Spinal cord (tissue), 10 donors: ENCODE measurements around the gene ZP2. TPM values are rescaled to one million over a fixed set of nuclear protein-coding genes. Genes with fewer than 3 reads are reported as not detected.

Experiments
- DNase-seq, 6 donors: peaks; one replicate each; pipeline versions ENCODE4 v3.0.0 to v3.0.0-alpha.2; 2013 to 2015; ENCODE audit warnings: low spot score in 6 of 6, low read depth in 4 of 6
- H3K27ac ChIP-seq: one replicate; pipeline ENCODE4 v1.5.1; 2013; ENCODE audit warnings: low read depth, low read length, control low read depth
- H3K27me3 ChIP-seq: one replicate; pipeline ENCODE4 v1.6.1; 2013; ENCODE audit warnings: low read length; ENCODE audit not compliant: control insufficient read depth, insufficient read depth
- H3K36me3 ChIP-seq: one replicate; pipeline ENCODE4 v1.6.1; 2013; ENCODE audit warnings: low read length; ENCODE audit not compliant: control insufficient read depth, insufficient read depth
- H3K4me1 ChIP-seq: one replicate; pipeline ENCODE4 v1.6.1; 2013; ENCODE audit warnings: low read length; ENCODE audit not compliant: control insufficient read depth, insufficient read depth
- H3K4me3 ChIP-seq: one replicate; pipeline ENCODE4 v1.5.1; 2013; ENCODE audit warnings: low read depth, low read length, control low read depth
- H3K9me3 ChIP-seq: one replicate; pipeline ENCODE4 v1.6.1; 2013; ENCODE audit warnings: low read length; ENCODE audit not compliant: control insufficient read depth, insufficient read depth
- WGBS: methylation state at CpG from one replicate; pipeline ENCODE4 v1.1.5; 2013; ENCODE audit warnings: missing lambda C conversion rate; ENCODE audit not compliant: insufficient coverage; 5-methylcytosine and 5-hydroxymethylcytosine counted together
- polyA plus RNA-seq, 2 donors: library from polyadenylated mRNA; unstranded; fragments of 120-200 nt; gene quantifications; one replicate each; pipeline ENCODE4 v1.2.1, GENCODE V29; 2013; ENCODE audit not compliant: insufficient read length in 2 of 2
- total RNA-seq, 2 donors: library from RNA; depleted of rRNA in 1 of 2; stranded (reverse); fragments of 120-200 nt in 1 of 2; fragments of >200 nt in 1 of 2; gene quantifications; one replicate each; pipeline versions ENCODE4 v1.2.3 to v1.2.4, GENCODE V29; 2013 to 2014
- donor health status: healthy.

Gene ZP2
- total and polyA plus RNA-seq, 4 donors = 0.17 to 0.20 TPM; not detected in 2

- Histone ChIP-seq H3K4me1 (no peaks in the 10 kb centered on the region), H3K27me3 (no peaks in the 10 kb centered on the region), H3K4me3 (no peak overlapping the region), H3K27ac (no peak overlapping the region), H3K36me3 (no peaks in the 10 kb centered on the region), H3K9me3 (no peaks in the 10 kb centered on the region)
- DNase-seq = no peak
- WGBS = 66% methylated on average over 2 of the region's 5 CpGs
These were observed 25.5 kb upstream of the ZP2 start for GRCh38 chr16:21236831-21237230.

GRCh38 chr16:21235199-21235585, 23.8 kb upstream of the ZP2 start:
- no peak for DNase-seq
- Histone ChIP-seq H3K4me3 (no peak overlapping the region), H3K4me1 (no peaks in the 10 kb centered on the region), H3K27me3 (no peaks in the 10 kb centered on the region), H3K36me3 (no peaks in the 10 kb centered on the region), H3K27ac (no peak overlapping the region), H3K9me3 (no peaks in the 10 kb centered on the region)
- WGBS = 94% methylated on average over 3 of the region's 3 CpGs

- no peaks in the 10 kb centered on the region for H3K4me1 ChIP-seq
- no peak within 1 kb of the TSS for H3K27ac ChIP-seq
- H3K4me3 ChIP-seq = no peak within 1 kb of the TSS
- no peaks in the 10 kb centered on the region for H3K9me3 ChIP-seq
- 90% methylated on average over 8 of the region's 11 CpGs for WGBS
- no peaks in the 10 kb centered on the region for H3K27me3 ChIP-seq
- no peak for DNase-seq
- no peaks in the 10 kb centered on the region for H3K36me3 ChIP-seq
These were observed 22.3 kb upstream of the ZP2 start, which contains the start of gene ANKS4B for GRCh38 chr16:21233521-21234150. Gene ANKS4B (plus strand): TSS chr16:21233699. CDS start chr16:21233738, 39 bp downstream.

- DNase-seq = no peak
- no peak overlapping the region for H3K27ac ChIP-seq
- no peaks in the 10 kb centered on the region for H3K4me1 ChIP-seq
- no peak overlapping the region for H3K4me3 ChIP-seq
- no peaks in the 10 kb centered on the region for H3K9me3 ChIP-seq
- H3K36me3 ChIP-seq = no peaks in the 10 kb centered on the region
- no CpG with 5 or more reads among the region's 1 CpG for WGBS
- no peaks in the 10 kb centered on the region for H3K27me3 ChIP-seq
These were observed 21.7 kb upstream of the ZP2 start for GRCh38 chr16:21233045-21233520.

- 90% methylated on average over 2 of the region's 2 CpGs for WGBS
- no peak for DNase-seq
- Histone ChIP-seq H3K4me1 (no peaks in the 10 kb centered on the region), H3K9me3 (no peaks in the 10 kb centered on the region), H3K27ac (no peak overlapping the region), H3K4me3 (no peak overlapping the region), H3K27me3 (no peaks in the 10 kb centered on the region), H3K36me3 (no peaks in the 10 kb centered on the region)
These were observed 17.0 kb upstream of the ZP2 start for GRCh38 chr16:21228361-21228872.

GRCh38 chr16:21227866-21228265, 16.5 kb upstream of the ZP2 start:
- no peaks in the 10 kb centered on the region for H3K9me3 ChIP-seq
- no peaks in the 10 kb centered on the region for H3K4me1 ChIP-seq
- H3K27ac ChIP-seq = no peak overlapping the region
- no peaks in the 10 kb centered on the region for H3K36me3 ChIP-seq
- no peaks in the 10 kb centered on the region for H3K27me3 ChIP-seq
- DNase-seq = peak in 2 of 6 donors; percentile 18 to 60
- H3K4me3 ChIP-seq = no peak overlapping the region

GRCh38 chr16:21226749-21227148, 15.4 kb upstream of the ZP2 start:
- Histone ChIP-seq H3K27ac (peak overlapping the region; percentile 48), H3K9me3 (no peaks in the 10 kb centered on the region), H3K4me1 (no peaks in the 10 kb centered on the region), H3K36me3 (no peaks in the 10 kb centered on the region), H3K27me3 (no peaks in the 10 kb centered on the region), H3K4me3 (no peak overlapping the region)
- peak in 2 of 6 donors; percentile 71 to 91 for DNase-seq

- no peaks in the 10 kb centered on the region for H3K9me3 ChIP-seq
- H3K27ac ChIP-seq = no peak overlapping the region
- H3K4me1 ChIP-seq = no peaks in the 10 kb centered on the region
- no peaks in the 10 kb centered on the region for H3K36me3 ChIP-seq
- no peak for DNase-seq
- WGBS = no CpG with 5 or more reads among the region's 2 CpGs
- no peaks in the 10 kb centered on the region for H3K27me3 ChIP-seq
- H3K4me3 ChIP-seq = no peak overlapping the region
These were observed 13.4 kb upstream of the ZP2 start for GRCh38 chr16:21224800-21225199.

GRCh38 chr16:21223787-21224186, 12.4 kb upstream of the ZP2 start:
- H3K27ac ChIP-seq = no peak overlapping the region
- no peaks in the 10 kb centered on the region for H3K27me3 ChIP-seq
- H3K36me3 ChIP-seq = no peaks in the 10 kb centered on the region
- 100% methylated on average over 2 of the region's 9 CpGs for WGBS
- H3K4me3 ChIP-seq = no peak overlapping the region
- no peaks in the 10 kb centered on the region for H3K4me1 ChIP-seq
- no peaks in the 10 kb centered on the region for H3K9me3 ChIP-seq
- DNase-seq = no peak
